Bronchial epithelial cell (primary cell): ENCODE data around the gene SPDYC. TPM values are rescaled to one million over a fixed set of nuclear protein-coding genes. Genes with fewer than 3 reads are reported as not detected.

Source experiments
- DNase-seq: peaks from one replicate; pipeline ENCODE4 v3.0.0-alpha.2; 2010; ENCODE audit warnings: low read depth
- FAIRE-seq: peaks from 2 replicates; lab custom pipeline; 2011; peaks lifted over from hg19 to GRCh38; lab: Jason Lieb, UNC
- H3K27me3 ChIP-seq: 2 replicates; pipeline ENCODE4 v1.5.1; 2011; ENCODE audit warnings: low read length; ENCODE audit not compliant: control insufficient read depth, insufficient read depth
- H3K36me3 ChIP-seq: 2 replicates; pipeline ENCODE4 v1.5.1; 2011; ENCODE audit warnings: low read length; ENCODE audit not compliant: control insufficient read depth, insufficient read depth
- H3K4me3 ChIP-seq: 2 replicates; pipeline ENCODE4 v1.5.1; 2011; ENCODE audit warnings: mild to moderate bottlenecking, low read depth, low read length, control low read depth
- CTCF ChIP-seq: IDR thresholded peaks from 2 replicates; pipeline ENCODE4 v1.5.1; 2011; ENCODE audit warnings: mild to moderate bottlenecking, moderate library complexity, low read length, control low read depth, inconsistent platforms; ENCODE audit not compliant: insufficient read depth, severe bottlenecking
- total RNA-seq: library from RNA; depleted of rRNA; stranded (reverse); fragments of >200 nt; gene quantifications from 2 replicates; pipeline ENCODE4 v1.2.1, GENCODE V29; 2014

The SPDYC gene
- total RNA-seq, 1 donor from 2014 or later = not detected

DNA sequence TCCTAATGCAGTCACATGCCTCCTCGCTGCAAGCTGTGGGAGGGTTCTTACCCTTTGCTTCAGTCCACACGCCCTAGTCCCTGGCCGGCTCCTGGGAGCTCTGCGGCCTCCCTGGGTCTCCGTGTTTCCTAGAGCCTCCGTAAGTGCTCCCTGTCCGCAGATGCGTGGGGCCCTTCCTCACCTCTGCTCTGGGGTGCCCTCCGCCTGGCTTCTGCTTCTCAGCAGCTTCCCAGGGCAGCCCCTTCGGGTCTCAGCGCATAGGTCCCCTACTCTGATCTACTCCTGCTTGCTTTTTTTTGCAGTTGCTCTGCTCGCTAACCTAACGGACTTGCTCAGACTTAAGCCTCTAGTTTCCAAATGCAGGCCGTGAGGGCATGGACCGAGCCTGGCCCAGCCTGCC is 34.1 kb downstream of the SPDYC start:
- no peaks in the 10 kb centered on the region for H3K27me3 ChIP-seq
- no peak overlapping the region for H3K4me3 ChIP-seq
- FAIRE-seq (no peak), DNase-seq (no peak)
- TF ChIP-seq CTCF = no peak
- peaks cover 46% of the 10 kb centered on the region for H3K36me3 ChIP-seq

DNA sequence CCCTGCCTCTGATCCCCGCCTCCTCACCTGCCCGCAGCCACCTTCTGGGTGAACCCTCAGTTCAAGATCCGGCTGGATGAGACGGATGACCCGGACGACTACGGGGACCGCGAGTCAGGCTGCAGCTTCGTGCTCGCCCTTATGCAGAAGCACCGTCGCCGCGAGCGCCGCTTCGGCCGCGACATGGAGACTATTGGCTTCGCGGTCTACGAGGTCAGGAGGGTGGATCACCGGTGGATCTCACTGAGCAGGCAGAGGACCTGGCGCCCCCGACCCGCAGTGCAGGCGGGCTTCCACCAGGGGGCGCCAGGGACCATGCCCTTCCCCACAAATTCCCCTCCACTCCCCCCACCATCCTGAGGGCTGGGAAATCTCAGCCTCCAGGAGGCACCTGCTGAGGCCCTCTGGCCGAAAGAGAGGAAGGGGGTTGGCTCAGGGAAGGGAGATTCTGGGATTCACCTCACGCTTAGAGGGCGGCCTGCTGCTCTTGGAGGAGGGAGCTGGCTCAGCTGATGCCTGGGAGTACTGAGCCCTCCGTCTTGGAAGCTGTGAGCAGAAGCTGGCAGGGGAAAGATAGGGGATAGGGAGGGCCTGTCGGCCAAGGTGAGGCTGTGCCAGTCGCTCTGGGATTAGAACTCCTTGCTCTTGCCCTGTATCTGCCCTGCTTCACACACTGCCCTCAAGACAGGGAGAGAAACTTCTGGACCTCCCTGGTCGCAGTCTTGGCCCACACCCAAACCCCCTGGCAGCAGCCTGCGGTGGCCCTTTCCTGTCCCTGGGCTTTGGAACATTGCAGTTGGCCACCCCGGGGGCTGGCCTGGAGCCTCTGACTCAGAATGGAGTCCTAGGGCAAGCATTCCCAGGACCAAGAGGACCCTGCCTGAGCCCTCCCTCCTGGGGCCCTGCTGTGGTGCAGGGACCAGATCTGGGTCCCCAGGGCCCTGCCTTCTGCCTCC is 34.9 kb downstream of the SPDYC start:
- TF ChIP-seq CTCF = peak; percentile 92
- no peak overlapping the region for H3K4me3 ChIP-seq
- DNase-seq (no peak), FAIRE-seq (no peak)
- H3K27me3 ChIP-seq = no peaks in the 10 kb centered on the region
- H3K36me3 ChIP-seq = peaks cover 49% of the 10 kb centered on the region

DNA sequence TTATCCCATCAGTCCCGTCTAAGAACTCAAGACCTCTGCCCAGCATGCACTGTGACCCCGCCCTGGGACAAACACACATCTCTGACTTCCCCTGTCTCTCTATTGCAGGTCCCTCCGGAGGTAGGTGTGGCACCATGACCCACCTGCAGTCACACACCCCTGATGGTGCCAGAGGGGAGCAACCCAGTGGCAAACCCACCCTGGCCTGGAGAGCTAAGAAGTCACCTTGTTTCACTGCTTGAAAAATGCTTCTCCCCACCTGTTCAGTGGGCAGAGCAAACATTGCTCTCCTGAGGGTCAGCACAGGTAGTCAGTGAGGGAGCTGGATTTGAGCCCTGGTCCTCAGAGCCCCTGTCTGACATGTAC is 35.6 kb downstream of the SPDYC start:
- H3K4me3 ChIP-seq = no peak overlapping the region
- no peaks in the 10 kb centered on the region for H3K27me3 ChIP-seq
- H3K36me3 ChIP-seq = peaks cover 54% of the 10 kb centered on the region
- DNase-seq (no peak), FAIRE-seq (no peak)
- no peak for TF ChIP-seq CTCF

- no peak for TF ChIP-seq CTCF
- peaks cover 59% of the 10 kb centered on the region for H3K36me3 ChIP-seq
- DNase-seq = no peak
- no peak for FAIRE-seq
- no peaks in the 10 kb centered on the region for H3K27me3 ChIP-seq
- no peak overlapping the region for H3K4me3 ChIP-seq
Observed at GRCh38 chr11:65206441-65206841, 36.4 kb downstream of the SPDYC start.

GRCh38 chr11:65206901-65207300 is 36.9 kb downstream of the SPDYC start:
- Histone ChIP-seq H3K4me3 (no peak overlapping the region), H3K36me3 (peaks cover 59% of the 10 kb centered on the region), H3K27me3 (no peaks in the 10 kb centered on the region)
- TF ChIP-seq CTCF = no peak
- DNase-seq (no peak), FAIRE-seq (no peak)
